ENCODE data around the gene S1PR3.

The S1PR3 gene

DNA sequence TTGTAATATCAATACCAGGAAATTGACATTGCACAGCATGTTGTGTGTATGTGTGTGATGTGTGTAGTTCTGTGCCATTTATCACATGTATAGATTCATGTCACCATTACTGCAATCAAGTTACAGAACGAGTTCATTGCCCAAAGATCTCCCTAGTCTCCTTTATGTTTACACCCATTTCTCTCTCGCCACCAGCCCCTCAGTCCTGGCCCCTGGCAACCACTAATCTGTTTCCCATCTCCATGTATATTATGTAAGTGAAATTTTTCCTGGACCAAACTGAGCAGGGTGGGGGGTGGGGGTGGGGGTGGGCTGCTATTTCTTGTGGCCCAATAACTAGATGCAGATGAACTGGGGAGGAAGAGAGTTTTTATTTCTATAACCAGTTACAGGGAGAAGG lies 11.5 kb upstream of the S1PR3 start:
- H3K27ac ChIP-seq (ENCODE audit: insufficient read depth, low read length, poor library complexity, severe bottlenecking): no peak overlapping the region
- no peak overlapping the region for H3K4me3 ChIP-seq (ENCODE audit: insufficient read depth, low read depth, low read length, poor library complexity, severe bottlenecking)
- DNase-seq: no peak

DNA sequence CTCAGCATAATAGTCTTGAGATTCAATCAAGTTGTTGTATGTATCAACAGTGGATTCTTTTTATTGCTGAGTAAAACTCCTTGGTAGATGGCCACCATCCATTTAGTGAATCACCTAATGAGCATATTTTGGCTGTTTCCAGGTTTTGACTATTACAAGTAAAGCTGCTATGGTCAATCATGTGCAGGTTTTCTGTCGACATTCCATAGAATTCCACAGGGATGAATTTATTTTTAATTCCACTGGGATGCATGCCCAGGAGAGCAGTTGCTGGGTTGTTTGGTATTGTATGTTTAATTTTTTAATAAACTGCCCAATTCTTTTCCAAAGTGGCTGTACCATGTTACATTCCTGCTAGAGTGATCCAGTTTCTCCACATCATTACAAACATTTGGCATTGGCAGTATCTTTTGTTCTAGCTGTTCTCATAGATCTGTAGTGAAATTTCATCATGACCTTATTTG lies 10.5 kb upstream of the S1PR3 start:
- no peak for DNase-seq
- Histone ChIP-seq H3K4me1 (ENCODE audit: control insufficient read depth, insufficient read depth, low read length, poor library complexity, severe bottlenecking) (no peaks in the 10 kb centered on the region), H3K27ac (ENCODE audit: insufficient read depth, low read length, poor library complexity, severe bottlenecking) (no peak overlapping the region), H3K27me3 (replicated peaks; ENCODE audit: control insufficient read depth, insufficient read depth, low read length, poor library complexity, severe bottlenecking) (no peaks in the 10 kb centered on the region), H3K9me3 (ENCODE audit: control insufficient read depth, low read length) (no peaks in the 10 kb centered on the region), H3K36me3 (ENCODE audit: control insufficient read depth, insufficient read depth, low read length) (no peaks in the 10 kb centered on the region), H3K4me3 (ENCODE audit: insufficient read depth, low read depth, low read length, poor library complexity, severe bottlenecking) (no peak overlapping the region)

More for the DNA sequence above, 11.5 kb upstream of the S1PR3 start:
- Histone ChIP-seq H3K9me3 (ENCODE audit: control insufficient read depth, low read length) (no peaks in the 10 kb centered on the region), H3K36me3 (ENCODE audit: control insufficient read depth, insufficient read depth, low read length) (no peaks in the 10 kb centered on the region), H3K4me1 (ENCODE audit: control insufficient read depth, insufficient read depth, low read length, poor library complexity, severe bottlenecking) (no peaks in the 10 kb centered on the region), H3K27me3 (replicated peaks; ENCODE audit: control insufficient read depth, insufficient read depth, low read length, poor library complexity, severe bottlenecking) (no peaks in the 10 kb centered on the region)

DNA sequence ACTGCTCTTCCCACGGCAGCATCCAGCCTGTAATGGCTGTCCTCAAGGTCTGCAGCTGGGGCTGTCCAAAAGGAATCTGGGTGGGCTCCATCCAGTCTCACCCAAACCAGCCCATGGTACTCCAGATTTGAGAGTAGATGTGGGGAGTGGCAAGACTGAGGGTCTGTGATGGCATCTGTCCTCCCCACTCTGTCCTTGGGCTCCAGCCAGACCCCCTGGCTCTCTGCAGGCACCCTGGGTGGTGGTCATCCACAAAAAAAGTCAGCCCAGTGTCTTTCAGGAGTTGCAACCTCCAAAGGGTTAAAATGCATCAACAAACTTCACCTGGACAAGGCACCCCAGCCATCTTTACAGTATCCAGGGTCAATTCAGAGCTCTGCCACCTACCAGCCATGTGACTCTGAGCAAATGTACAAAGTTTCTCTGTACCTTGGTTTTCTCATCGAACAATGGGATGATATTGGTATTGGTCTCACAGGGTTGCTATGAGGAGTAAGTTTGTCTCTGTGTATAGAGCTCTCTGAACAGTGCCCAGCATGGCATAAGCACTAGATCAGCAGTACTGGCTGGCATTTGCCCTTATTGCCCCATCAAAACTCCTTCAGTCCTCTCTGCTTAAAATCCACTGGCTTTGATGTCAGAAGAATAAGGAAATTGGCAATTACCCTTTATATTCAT lies 7.3 kb upstream of the S1PR3 start:
- H3K27ac ChIP-seq (ENCODE audit: insufficient read depth, low read length, poor library complexity, severe bottlenecking): no peak overlapping the region
- H3K36me3 ChIP-seq (ENCODE audit: control insufficient read depth, insufficient read depth, low read length): no peaks in the 10 kb centered on the region
- no peaks in the 10 kb centered on the region for H3K9me3 ChIP-seq (ENCODE audit: control insufficient read depth, low read length)
- no peaks in the 10 kb centered on the region for H3K4me1 ChIP-seq (ENCODE audit: control insufficient read depth, insufficient read depth, low read length, poor library complexity, severe bottlenecking)
- no peak overlapping the region for H3K4me3 ChIP-seq (ENCODE audit: insufficient read depth, low read depth, low read length, poor library complexity, severe bottlenecking)
- no peaks in the 10 kb centered on the region for H3K27me3 ChIP-seq (replicated peaks; ENCODE audit: control insufficient read depth, insufficient read depth, low read length, poor library complexity, severe bottlenecking)
- no peak for DNase-seq

DNA sequence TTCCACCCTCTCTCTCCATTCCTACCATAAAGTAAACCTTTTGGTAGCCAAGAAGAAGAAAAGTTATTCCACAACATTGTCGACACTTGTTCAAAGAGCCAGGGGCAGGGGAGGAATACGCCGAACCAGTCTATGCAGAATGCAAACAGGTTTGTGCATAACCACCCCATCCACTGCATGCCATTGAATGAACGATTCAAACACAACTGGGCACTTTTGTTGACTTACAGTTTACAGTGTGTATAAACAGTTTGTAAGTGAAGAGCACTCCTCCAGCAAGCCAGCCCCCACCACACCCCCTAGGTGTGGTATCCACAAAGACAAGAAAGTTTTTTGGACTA lies 6.8 kb upstream of the S1PR3 start:
- DNase-seq: no peak
- H3K9me3 ChIP-seq (ENCODE audit: control insufficient read depth, low read length): no peaks in the 10 kb centered on the region
- H3K27ac ChIP-seq (ENCODE audit: insufficient read depth, low read length, poor library complexity, severe bottlenecking): no peak overlapping the region
- no peaks in the 10 kb centered on the region for H3K27me3 ChIP-seq (replicated peaks; ENCODE audit: control insufficient read depth, insufficient read depth, low read length, poor library complexity, severe bottlenecking)
- no peaks in the 10 kb centered on the region for H3K36me3 ChIP-seq (ENCODE audit: control insufficient read depth, insufficient read depth, low read length)
- H3K4me3 ChIP-seq (ENCODE audit: insufficient read depth, low read depth, low read length, poor library complexity, severe bottlenecking): no peak overlapping the region
- H3K4me1 ChIP-seq (ENCODE audit: control insufficient read depth, insufficient read depth, low read length, poor library complexity, severe bottlenecking): no peaks in the 10 kb centered on the region

DNA sequence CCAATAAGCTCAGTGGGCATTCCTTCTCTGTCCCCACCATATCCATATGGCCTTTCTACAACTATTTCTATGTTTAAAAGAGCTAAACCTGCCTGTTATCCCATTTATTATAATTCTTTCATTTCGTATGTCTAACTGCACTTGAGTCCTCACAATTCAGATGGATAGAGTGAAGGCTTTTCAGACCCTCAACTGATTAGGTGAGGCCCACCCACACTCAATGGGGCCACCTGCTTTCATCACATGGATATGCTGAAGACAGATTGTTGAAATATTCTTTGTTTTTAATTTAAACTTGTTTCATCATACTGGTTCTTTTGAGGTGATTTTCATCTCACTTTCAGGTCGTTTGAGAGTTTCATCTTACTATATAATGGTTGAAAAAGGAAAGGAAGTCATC lies 5.7 kb upstream of the S1PR3 start:
- Histone ChIP-seq H3K4me3 (ENCODE audit: insufficient read depth, low read depth, low read length, poor library complexity, severe bottlenecking) (no peak overlapping the region), H3K4me1 (ENCODE audit: control insufficient read depth, insufficient read depth, low read length, poor library complexity, severe bottlenecking) (no peaks in the 10 kb centered on the region), H3K36me3 (ENCODE audit: control insufficient read depth, insufficient read depth, low read length) (no peaks in the 10 kb centered on the region), H3K9me3 (ENCODE audit: control insufficient read depth, low read length) (no peaks in the 10 kb centered on the region), H3K27ac (ENCODE audit: insufficient read depth, low read length, poor library complexity, severe bottlenecking) (no peak overlapping the region), H3K27me3 (replicated peaks; ENCODE audit: control insufficient read depth, insufficient read depth, low read length, poor library complexity, severe bottlenecking) (no peaks in the 10 kb centered on the region)
- no peak for DNase-seq

DNA sequence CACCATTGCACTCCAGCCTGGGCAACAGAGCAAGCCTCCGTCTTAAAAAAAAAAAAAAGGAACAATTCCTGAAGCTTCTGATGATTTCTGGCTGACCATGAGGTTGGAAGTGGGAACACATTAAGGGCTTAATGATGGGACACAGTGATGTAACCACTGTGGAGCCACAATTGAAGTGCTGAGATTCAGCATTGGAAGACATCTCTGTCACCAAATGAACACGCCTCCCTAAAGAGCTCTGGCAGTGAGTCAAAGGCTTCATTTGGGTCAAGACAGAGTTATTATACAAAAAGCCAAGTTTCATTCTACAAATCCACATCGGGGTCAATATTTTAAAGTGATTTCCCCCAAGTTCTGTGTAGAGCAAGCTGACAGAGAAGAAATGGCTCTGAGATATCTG lies 4.5 kb upstream of the S1PR3 start:
- H3K4me1 ChIP-seq (ENCODE audit: control insufficient read depth, insufficient read depth, low read length, poor library complexity, severe bottlenecking): peaks cover 3% of the 10 kb centered on the region
- no peaks in the 10 kb centered on the region for H3K27me3 ChIP-seq (replicated peaks; ENCODE audit: control insufficient read depth, insufficient read depth, low read length, poor library complexity, severe bottlenecking)
- no peaks in the 10 kb centered on the region for H3K36me3 ChIP-seq (ENCODE audit: control insufficient read depth, insufficient read depth, low read length)
- DNase-seq: no peak
- H3K4me3 ChIP-seq (ENCODE audit: insufficient read depth, low read depth, low read length, poor library complexity, severe bottlenecking): no peak overlapping the region
- no peak overlapping the region for H3K27ac ChIP-seq (ENCODE audit: insufficient read depth, low read length, poor library complexity, severe bottlenecking)
- no peaks in the 10 kb centered on the region for H3K9me3 ChIP-seq (ENCODE audit: control insufficient read depth, low read length)

DNA sequence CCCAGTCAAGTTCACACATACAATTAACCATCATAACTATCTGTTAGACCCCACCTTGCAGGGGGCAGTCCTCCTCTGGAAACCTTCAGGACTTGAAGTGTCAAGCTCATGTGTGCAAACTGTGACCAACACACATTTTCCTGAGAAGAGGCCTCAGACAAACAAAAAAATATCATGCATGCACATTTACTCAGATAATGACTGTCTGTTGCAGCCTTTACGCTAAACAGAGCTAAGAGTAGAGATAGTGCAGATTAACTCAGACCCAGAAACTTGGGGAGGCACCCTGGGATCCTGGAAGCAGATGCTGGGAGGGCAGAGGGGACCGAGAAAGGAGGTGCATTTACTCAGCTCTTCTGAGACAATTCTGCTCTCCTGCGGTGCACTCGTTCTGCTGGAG lies 3.6 kb upstream of the S1PR3 start:
- Histone ChIP-seq H3K9me3 (ENCODE audit: control insufficient read depth, low read length) (no peaks in the 10 kb centered on the region), H3K4me1 (ENCODE audit: control insufficient read depth, insufficient read depth, low read length, poor library complexity, severe bottlenecking) (peaks cover 3% of the 10 kb centered on the region), H3K27me3 (replicated peaks; ENCODE audit: control insufficient read depth, insufficient read depth, low read length, poor library complexity, severe bottlenecking) (no peaks in the 10 kb centered on the region), H3K36me3 (ENCODE audit: control insufficient read depth, insufficient read depth, low read length) (no peaks in the 10 kb centered on the region), H3K4me3 (ENCODE audit: insufficient read depth, low read depth, low read length, poor library complexity, severe bottlenecking) (no peak overlapping the region), H3K27ac (ENCODE audit: insufficient read depth, low read length, poor library complexity, severe bottlenecking) (no peak overlapping the region)
- DNase-seq: no peak

DNA sequence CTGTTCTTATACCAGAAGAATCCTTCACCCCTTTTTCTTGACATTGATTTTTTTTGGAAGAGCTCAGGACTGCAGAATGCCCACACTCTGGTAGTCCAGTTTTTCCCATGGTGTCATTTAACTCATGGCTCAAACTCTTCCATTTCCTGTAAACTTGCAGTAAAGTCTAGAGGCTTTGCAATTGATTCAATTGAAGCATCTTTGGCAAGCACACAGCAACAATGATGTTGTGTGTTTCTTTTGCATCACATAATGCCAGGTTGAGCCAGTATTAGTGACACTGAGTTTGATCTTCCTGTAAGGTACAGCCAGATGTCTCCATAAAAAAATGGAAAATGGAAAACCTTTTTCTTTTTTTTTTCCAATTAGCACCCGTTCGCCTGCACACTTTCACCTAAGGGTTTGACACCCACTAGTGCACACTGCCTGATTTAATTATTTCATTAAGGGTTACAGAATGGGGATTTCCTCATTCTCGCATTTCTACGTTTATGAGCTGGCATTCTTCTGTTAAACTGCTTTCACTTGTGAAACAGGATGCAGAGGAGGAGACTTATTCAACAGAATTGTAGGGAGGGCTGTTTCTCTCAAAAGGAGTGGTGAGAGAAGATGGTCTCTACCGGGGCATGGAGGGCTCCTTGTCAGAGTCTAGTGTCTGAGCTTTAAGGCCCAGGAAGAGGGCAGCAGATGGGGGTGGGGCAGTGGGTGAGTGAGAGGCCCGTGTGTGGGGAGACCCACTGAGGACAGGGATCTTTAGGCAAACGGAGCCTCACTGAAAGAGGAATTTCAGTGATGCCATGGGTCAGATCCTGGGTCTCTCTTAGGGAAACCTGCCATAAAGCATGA lies 2.2 kb upstream of the S1PR3 start:
- DNase-seq: no peak
- no peak overlapping the region for H3K4me3 ChIP-seq (ENCODE audit: insufficient read depth, low read depth, low read length, poor library complexity, severe bottlenecking)
- H3K9me3 ChIP-seq (ENCODE audit: control insufficient read depth, low read length): no peaks in the 10 kb centered on the region
- no peaks in the 10 kb centered on the region for H3K36me3 ChIP-seq (ENCODE audit: control insufficient read depth, insufficient read depth, low read length)
- peaks cover 8% of the 10 kb centered on the region for H3K27me3 ChIP-seq (replicated peaks; ENCODE audit: control insufficient read depth, insufficient read depth, low read length, poor library complexity, severe bottlenecking)
- no peak overlapping the region for H3K27ac ChIP-seq (ENCODE audit: insufficient read depth, low read length, poor library complexity, severe bottlenecking)
- H3K4me1 ChIP-seq (ENCODE audit: control insufficient read depth, insufficient read depth, low read length, poor library complexity, severe bottlenecking): peaks cover 3% of the 10 kb centered on the region

DNA sequence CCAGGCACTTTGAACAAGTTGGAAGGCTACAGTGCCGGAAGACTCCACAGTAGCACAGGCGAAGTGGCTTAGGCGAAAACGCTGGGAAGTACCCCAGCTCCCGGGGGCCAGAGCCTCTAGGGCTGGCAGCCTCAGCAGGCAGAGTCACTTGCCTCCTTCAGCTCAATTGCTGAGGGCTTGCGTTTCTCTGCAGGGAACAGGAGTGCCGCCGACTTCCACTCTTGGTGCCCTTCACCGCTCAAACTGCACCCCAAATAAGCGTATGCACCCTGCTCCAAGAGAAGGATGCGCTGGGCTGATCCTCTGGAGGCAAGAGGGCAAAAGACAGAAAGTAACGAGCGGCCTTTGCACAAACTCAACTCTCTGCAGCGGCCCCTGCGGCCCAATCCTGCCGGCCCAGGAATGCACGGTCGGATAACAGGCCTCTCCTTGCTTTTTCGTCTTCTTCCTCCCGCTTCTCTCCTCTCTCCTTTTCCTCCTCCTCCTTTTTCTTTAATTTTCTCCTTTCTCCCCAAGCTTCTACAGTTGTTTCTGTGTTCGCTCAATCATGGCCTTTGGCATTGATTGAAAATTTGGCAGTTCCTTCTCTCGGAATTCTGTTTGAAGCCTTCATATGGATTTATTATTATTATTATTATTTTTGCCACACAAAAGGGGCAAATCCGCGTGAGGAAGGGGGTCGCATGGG lies 1.1 kb upstream of the S1PR3 start:
- H3K4me3 ChIP-seq (ENCODE audit: insufficient read depth, low read depth, low read length, poor library complexity, severe bottlenecking): no peak overlapping the region
- DNase-seq: no peak
- H3K27me3 ChIP-seq (replicated peaks; ENCODE audit: control insufficient read depth, insufficient read depth, low read length, poor library complexity, severe bottlenecking): peaks cover 8% of the 10 kb centered on the region
- H3K4me1 ChIP-seq (ENCODE audit: control insufficient read depth, insufficient read depth, low read length, poor library complexity, severe bottlenecking): peaks cover 3% of the 10 kb centered on the region
- no peak overlapping the region for H3K27ac ChIP-seq (ENCODE audit: insufficient read depth, low read length, poor library complexity, severe bottlenecking)
- no peaks in the 10 kb centered on the region for H3K36me3 ChIP-seq (ENCODE audit: control insufficient read depth, insufficient read depth, low read length)
- no peaks in the 10 kb centered on the region for H3K9me3 ChIP-seq (ENCODE audit: control insufficient read depth, low read length)

DNA sequence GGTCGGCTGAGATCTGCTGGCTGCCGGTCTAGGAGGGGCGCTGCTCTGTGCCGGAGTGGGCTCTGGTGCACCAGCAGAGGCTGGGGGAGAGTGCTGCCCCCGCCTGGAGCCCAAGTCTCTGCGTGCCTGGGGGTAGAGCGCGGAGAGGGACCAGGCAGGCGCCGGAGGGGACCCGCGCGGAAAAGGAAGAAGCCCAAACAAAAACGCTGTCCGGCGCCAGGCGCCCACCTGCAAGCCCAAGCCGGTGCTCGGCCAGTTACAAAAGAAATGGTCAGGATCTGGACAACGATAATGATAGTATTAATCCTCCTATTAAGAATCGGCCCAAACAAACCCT lies 571 bp upstream of the S1PR3 start:
- peaks cover 3% of the 10 kb centered on the region for H3K4me1 ChIP-seq (ENCODE audit: control insufficient read depth, insufficient read depth, low read length, poor library complexity, severe bottlenecking)
- H3K27ac ChIP-seq (ENCODE audit: insufficient read depth, low read length, poor library complexity, severe bottlenecking): no peak overlapping the region
- DNase-seq: no peak
- H3K9me3 ChIP-seq (ENCODE audit: control insufficient read depth, low read length): no peaks in the 10 kb centered on the region
- H3K27me3 ChIP-seq (replicated peaks; ENCODE audit: control insufficient read depth, insufficient read depth, low read length, poor library complexity, severe bottlenecking): peaks cover 8% of the 10 kb centered on the region
- H3K4me3 ChIP-seq (ENCODE audit: insufficient read depth, low read depth, low read length, poor library complexity, severe bottlenecking): no peak overlapping the region
- H3K36me3 ChIP-seq (ENCODE audit: control insufficient read depth, insufficient read depth, low read length): no peaks in the 10 kb centered on the region

Measured in effector memory CD4-positive, alpha-beta T cell (primary cell).